GM12872 (cell line): ENCODE results near the gene EBF3.

Experiments
- TF ChIP-seq, protein P1 (sequence below): IDR thresholded peaks from 3 replicates; pipeline ENCODE4 v1.5.1; 2011; ENCODE audit warnings: low read depth, mild to moderate bottlenecking, low read length, moderate library complexity; ENCODE audit not compliant: insufficient read depth

Gene EBF3

DNA sequence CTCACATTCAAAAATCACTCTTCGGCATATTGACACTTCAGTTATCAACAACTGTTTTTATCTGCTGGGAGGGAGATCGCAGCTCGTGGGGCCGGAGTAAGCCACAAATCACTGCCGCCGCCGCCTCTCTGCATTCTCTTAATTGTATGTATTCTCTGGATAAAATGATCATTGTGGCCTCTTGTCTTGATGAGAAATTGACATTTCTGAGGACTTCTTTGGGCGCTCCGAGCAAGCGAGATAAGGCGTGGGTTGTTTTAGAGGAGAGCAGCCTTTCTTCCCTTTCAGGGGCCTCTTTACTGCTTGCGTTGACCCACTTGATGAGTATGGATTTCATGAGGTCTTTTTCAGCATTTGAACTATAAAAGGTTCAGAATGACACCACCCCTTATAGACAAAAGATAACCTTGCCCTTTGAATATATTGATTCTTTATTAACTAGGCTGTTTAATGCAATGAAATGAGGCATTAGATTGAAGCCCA lies 130.6 kb downstream of the EBF3 start:
- TF ChIP-seq, protein P1, sequence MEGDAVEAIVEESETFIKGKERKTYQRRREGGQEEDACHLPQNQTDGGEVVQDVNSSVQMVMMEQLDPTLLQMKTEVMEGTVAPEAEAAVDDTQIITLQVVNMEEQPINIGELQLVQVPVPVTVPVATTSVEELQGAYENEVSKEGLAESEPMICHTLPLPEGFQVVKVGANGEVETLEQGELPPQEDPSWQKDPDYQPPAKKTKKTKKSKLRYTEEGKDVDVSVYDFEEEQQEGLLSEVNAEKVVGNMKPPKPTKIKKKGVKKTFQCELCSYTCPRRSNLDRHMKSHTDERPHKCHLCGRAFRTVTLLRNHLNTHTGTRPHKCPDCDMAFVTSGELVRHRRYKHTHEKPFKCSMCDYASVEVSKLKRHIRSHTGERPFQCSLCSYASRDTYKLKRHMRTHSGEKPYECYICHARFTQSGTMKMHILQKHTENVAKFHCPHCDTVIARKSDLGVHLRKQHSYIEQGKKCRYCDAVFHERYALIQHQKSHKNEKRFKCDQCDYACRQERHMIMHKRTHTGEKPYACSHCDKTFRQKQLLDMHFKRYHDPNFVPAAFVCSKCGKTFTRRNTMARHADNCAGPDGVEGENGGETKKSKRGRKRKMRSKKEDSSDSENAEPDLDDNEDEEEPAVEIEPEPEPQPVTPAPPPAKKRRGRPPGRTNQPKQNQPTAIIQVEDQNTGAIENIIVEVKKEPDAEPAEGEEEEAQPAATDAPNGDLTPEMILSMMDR = no peak

DNA sequence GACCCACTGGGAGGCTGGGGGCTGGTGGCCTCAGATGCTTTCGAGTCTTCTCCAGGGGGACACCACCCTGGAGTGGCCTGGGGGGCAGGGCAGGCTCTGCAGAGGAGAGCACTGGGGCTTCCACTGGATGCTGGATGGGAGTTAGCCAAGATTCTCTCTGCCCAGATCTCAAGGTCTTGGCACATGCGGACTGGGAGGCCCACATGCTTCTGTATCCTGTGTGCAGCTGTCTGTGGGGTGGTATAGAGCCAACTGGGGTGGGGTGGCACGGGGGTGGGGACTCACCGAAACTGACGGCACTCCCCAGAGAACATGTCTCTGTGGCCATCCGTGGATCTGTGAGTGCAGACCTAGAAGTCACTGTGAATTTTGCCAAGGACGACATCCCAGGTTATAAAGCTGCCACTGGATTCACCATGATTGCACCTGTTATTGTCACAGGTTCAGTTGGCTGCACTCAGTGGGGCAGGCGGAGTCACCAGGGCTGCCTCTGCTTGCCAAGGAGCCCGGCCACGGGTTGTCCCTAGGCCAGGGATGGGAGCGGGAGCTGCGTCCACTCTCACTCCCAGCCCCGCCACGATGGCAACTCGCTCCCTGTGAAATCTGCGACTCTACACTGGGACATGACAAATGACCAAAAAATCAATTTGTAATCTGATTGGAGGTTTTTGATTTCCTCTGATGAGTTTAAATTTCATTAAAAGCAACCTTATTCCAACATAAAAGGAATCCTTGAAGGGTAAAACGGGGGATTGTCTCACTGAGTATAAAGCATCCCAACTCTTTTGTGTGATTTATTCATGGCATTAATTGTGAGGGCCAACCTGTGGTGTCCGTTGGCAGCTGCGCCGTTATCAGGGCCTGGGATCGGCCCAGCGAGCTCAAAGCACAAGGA lies 131.3 kb downstream of the EBF3 start:
- TF ChIP-seq, protein P1 = no peak

DNA sequence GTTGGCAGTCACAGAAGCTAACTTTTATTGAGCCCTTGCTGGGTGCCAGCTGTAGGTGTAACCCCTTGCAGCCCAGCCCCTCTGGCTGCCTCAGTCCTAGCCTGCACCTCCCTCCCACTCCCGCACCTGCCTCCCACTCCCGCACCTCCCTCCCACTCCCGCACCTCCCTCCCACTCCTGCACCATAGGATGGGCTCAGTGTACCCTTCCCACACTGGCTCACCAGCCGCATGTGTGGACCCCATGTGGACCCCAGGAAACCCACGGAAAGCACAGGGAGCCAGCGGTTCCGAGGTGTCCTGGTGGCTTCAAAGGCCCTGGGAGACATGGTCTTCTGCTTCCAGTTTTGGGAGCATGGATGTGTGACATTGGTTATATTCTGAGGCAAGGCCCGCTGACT lies 132.9 kb downstream of the EBF3 start:
- TF ChIP-seq, protein P1 = no peak

- TF ChIP-seq, protein P1 = no peak
These were observed 138.2 kb downstream of the EBF3 start for GRCh38 chr10:129825826-129826225.

GRCh38 chr10:129825221-129825620 lies 138.9 kb downstream of the EBF3 start:
- TF ChIP-seq, protein P1 = no peak

DNA sequence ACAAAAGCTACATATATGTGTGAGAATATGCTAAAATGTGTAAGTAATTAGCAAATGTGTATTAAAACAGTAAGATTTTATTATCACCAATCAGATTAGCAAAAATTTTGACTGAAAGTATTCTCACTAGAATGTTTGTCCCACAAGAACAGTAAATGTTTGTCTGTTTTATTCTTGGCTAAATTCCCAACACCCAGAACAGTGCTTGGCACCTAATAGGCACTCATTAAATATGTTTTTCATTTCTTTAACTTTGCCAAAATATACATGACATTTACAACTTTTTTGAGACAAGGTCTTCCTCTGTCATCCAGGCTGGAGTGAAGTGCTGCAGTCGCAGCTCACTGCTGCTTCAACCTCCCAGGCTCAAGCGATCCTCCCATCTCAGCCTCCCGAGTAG lies 143.6 kb downstream of the EBF3 start:
- TF ChIP-seq, protein P1 = no peak

DNA sequence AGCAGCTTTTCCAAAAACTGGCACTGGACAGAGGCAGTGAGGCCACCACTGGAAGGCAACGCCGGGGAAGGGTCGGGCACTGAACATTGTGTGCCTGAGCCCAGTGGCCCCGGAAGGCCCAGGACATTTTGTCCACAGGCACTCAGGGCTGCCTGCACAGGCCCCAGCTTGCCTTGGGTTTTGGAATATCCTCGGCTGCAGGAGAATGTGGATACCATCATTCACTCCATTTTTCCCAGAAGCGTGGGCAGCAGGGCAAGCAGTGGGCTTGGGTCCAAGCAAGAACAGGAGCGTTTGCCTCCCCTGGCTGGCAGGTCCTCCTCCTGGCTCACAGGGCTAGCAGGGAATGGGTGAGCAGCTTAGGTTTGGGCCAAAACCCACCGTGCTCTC lies 147.4 kb downstream of the EBF3 start:
- TF ChIP-seq, protein P1 = no peak
